Panc1 (cell line): ENCODE results near the gene LMBR1L. TPM values are rescaled to one million over a fixed set of nuclear protein-coding genes. Genes with fewer than 3 reads are reported as not detected.

Source experiments
- ATAC-seq: fragments of 200-7000 bp; cut with Tn5 transposase; 2 replicates; pipeline ENCODE4 v1.9.1; 2020; ENCODE audit warnings: mild to moderate bottlenecking, moderate library complexity
- BruUV-seq: library from RNA; stranded (reverse); fragments of 400-500 nt; replicated peaks from 2 replicates; lab custom pipeline; 2021; lab: Mats Ljungman, UMichigan
- CTCF ChIA-PET: fragments of 300-600 bp; sonication (Branson Sonifier 250); formaldehyde crosslinking; loops from one replicate; lab custom pipeline; 2022; ENCODE audit warnings: antibody characterized with exemption; lab: Charles Lee
- POLR2A ChIA-PET: fragments of 300-600 bp; sonication (Branson Sonifier 250); formaldehyde crosslinking; loops from one replicate; lab custom pipeline; 2022; ENCODE audit warnings: antibody characterized with exemption; lab: Charles Lee
- DNase-seq: peaks from one replicate; pipeline ENCODE4 v3.0.0-alpha.2; 2010; ENCODE audit warnings: low read depth, low spot score
- H3K27ac ChIP-seq: 2 replicates; pipeline ENCODE4 v1.5.1; 2011; ENCODE audit warnings: mild to moderate bottlenecking, low read length, inconsistent platforms
- H3K27me3 ChIP-seq: fragments of 200-500 bp; sonication (Bioruptor generic); 2 replicates; pipeline ENCODE4 v1.6.0; 2014; ENCODE audit warnings: low read length, inconsistent platforms; ENCODE audit not compliant: control insufficient read depth, insufficient read depth
- H3K36me3 ChIP-seq: fragments of 200-500 bp; sonication (Bioruptor generic); 2 replicates; pipeline ENCODE4 v1.5.1; 2014; ENCODE audit warnings: inconsistent platforms, mild to moderate bottlenecking, low read length, moderate library complexity; ENCODE audit not compliant: control insufficient read depth, insufficient read depth
- H3K4me1 ChIP-seq: 2 replicates; pipeline ENCODE4 v1.5.1; 2011; ENCODE audit warnings: inconsistent platforms, mild to moderate bottlenecking, low read length, moderate library complexity; ENCODE audit not compliant: control insufficient read depth, insufficient read depth
- H3K4me3 ChIP-seq, 2 experiments: 2 replicates each; pipeline ENCODE4 v1.5.1; 2011 to 2012; ENCODE audit warnings: low read depth in 2 of 2, low read length in 2 of 2, mild to moderate bottlenecking in 2 of 2, inconsistent platforms in 1 of 2, moderate library complexity in 1 of 2
- H3K9me3 ChIP-seq: fragments of 200-500 bp; sonication (Bioruptor generic); 2 replicates; pipeline ENCODE4 v1.5.1; 2014; ENCODE audit warnings: low read depth, mild to moderate bottlenecking, inconsistent platforms, low read length, moderate library complexity; ENCODE audit not compliant: control insufficient read depth, insufficient read depth
- POLR2AphosphoS5 ChIP-seq: IDR thresholded peaks from 2 replicates; pipeline ENCODE4 v1.6.1; 2012; ENCODE audit warnings: mild to moderate bottlenecking, low read depth, low read length, moderate library complexity
- SIN3A ChIP-seq: IDR thresholded peaks from 2 replicates; pipeline ENCODE4 v1.6.1; 2012; ENCODE audit warnings: low read depth, mild to moderate bottlenecking, low read length, moderate library complexity, borderline replicate concordance; ENCODE audit not compliant: insufficient read depth
- TCF7L2 ChIP-seq: IDR thresholded peaks from 2 replicates; pipeline ENCODE4 v1.6.1; 2011; ENCODE audit warnings: mild to moderate bottlenecking, low read depth, low read length, inconsistent platforms
- in situ Hi-C: cut with HindIII; loops from 2 replicates; pipeline ENCODE4 v1.10.0; 2016; ENCODE audit warnings: low sequenced_read_pairs, low pct_unique_long_range_greater_than_20kb
- intact Hi-C: fragments of 100-400 bp; cut with micrococcal nuclease; formaldehyde crosslinking; loops from one replicate; pipeline ENCODE4 v1.10.0; 2022; ENCODE audit not compliant: unreplicated experiment
- total RNA-seq: library from RNA; stranded (reverse); gene quantifications from one replicate; pipeline ENCODE4 v1.2.1, GENCODE V29; 2021; ENCODE audit not compliant: unreplicated experiment
- TF ChIP-seq, protein P1 (sequence below): fragments of 450-650 bp; IDR thresholded peaks from 2 replicates; pipeline ENCODE4 v1.5.1; 2017; ENCODE audit warnings: mild to moderate bottlenecking
- TF ChIP-seq, protein P2 (sequence below), 2 experiments: IDR thresholded peaks; 2 replicates each; pipeline ENCODE4 v1.6.1; 2011 to 2012; ENCODE audit warnings: low read depth in 2 of 2, control low read depth in 1 of 2, low read length in 1 of 2, mild to moderate bottlenecking in 1 of 2, moderate library complexity in 1 of 2; ENCODE audit not compliant: insufficient read depth in 1 of 2

The LMBR1L gene
- total RNA-seq, 1 experiment from 2014 or later, result 34.4 TPM

DNA sequence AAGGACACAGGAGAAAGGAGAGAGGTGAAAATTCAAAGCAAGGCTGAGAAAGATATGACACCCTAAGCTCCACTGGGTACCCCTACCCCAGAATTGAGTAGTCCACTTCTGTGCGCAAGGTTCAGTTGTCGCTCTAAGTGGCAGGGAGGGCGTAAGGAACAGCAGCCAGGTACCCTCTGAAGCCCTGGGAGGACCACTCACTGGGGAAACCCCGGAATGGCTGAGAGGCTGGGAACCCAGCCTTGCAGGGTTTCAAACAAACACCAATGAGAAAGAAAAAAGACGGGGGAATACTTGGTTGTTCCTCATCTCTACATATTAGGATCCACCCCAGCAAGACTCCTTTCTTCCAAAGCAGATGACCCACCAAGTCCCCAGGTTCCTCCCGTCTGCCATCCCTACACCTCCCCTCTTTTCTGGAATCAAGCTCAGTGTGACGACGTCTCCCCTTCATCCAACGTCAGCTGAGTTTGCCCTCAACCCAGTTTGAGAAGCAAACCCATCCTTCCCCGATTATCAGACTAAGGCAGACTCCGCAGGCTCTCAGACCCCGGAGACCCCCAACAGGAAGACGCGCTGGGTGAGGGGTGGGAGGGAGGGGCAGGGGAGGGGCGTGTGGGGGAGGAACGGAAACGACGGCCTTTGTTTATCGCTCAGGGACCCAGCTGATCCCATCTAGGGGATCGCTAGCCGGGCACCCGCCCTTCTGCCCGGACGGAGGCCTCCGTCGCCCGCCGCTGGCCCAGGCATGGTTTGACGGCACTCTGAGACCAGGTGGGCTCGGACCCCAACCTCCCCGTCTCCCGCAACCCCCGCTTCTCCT lies 795 bp downstream of the LMBR1L start:
- no peak for DNase-seq
- H3K4me1 ChIP-seq, result peaks cover 14% of the 10 kb centered on the region
- peak; percentile 18; the same call in 1 of the 2 replicates for ATAC-seq
- H3K36me3 ChIP-seq, result no peaks in the 10 kb centered on the region; the same call in 1 of the 2 replicates
- H3K4me3 ChIP-seq, result peak overlapping the region; percentile 92
- intact Hi-C loops, result no loop called here
- H3K27ac ChIP-seq, result peak overlapping the region; percentile 80
- no peaks in the 10 kb centered on the region for H3K9me3 ChIP-seq
- H3K27me3 ChIP-seq, result no peaks in the 10 kb centered on the region
- ChIA-PET CTCF (interaction anchor here (0.6 to 1.4 kb wide), 4 partner anchors 11 to 46 kb away, joined by 3 to 9 read pairs (median 3); no protein-coding TSS in a partner anchor), POLR2A (interaction anchor here (0.6 to 0.8 kb wide), 2 partner anchors 21 to 74 kb away, joined by 3 to 6 read pairs; partner anchors contain the start of gene TUBA1B)
- TF ChIP-seq, protein P1, sequence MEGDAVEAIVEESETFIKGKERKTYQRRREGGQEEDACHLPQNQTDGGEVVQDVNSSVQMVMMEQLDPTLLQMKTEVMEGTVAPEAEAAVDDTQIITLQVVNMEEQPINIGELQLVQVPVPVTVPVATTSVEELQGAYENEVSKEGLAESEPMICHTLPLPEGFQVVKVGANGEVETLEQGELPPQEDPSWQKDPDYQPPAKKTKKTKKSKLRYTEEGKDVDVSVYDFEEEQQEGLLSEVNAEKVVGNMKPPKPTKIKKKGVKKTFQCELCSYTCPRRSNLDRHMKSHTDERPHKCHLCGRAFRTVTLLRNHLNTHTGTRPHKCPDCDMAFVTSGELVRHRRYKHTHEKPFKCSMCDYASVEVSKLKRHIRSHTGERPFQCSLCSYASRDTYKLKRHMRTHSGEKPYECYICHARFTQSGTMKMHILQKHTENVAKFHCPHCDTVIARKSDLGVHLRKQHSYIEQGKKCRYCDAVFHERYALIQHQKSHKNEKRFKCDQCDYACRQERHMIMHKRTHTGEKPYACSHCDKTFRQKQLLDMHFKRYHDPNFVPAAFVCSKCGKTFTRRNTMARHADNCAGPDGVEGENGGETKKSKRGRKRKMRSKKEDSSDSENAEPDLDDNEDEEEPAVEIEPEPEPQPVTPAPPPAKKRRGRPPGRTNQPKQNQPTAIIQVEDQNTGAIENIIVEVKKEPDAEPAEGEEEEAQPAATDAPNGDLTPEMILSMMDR, result no peak
- no peak for TF ChIP-seq TCF7L2
- TF ChIP-seq, protein P2, sequence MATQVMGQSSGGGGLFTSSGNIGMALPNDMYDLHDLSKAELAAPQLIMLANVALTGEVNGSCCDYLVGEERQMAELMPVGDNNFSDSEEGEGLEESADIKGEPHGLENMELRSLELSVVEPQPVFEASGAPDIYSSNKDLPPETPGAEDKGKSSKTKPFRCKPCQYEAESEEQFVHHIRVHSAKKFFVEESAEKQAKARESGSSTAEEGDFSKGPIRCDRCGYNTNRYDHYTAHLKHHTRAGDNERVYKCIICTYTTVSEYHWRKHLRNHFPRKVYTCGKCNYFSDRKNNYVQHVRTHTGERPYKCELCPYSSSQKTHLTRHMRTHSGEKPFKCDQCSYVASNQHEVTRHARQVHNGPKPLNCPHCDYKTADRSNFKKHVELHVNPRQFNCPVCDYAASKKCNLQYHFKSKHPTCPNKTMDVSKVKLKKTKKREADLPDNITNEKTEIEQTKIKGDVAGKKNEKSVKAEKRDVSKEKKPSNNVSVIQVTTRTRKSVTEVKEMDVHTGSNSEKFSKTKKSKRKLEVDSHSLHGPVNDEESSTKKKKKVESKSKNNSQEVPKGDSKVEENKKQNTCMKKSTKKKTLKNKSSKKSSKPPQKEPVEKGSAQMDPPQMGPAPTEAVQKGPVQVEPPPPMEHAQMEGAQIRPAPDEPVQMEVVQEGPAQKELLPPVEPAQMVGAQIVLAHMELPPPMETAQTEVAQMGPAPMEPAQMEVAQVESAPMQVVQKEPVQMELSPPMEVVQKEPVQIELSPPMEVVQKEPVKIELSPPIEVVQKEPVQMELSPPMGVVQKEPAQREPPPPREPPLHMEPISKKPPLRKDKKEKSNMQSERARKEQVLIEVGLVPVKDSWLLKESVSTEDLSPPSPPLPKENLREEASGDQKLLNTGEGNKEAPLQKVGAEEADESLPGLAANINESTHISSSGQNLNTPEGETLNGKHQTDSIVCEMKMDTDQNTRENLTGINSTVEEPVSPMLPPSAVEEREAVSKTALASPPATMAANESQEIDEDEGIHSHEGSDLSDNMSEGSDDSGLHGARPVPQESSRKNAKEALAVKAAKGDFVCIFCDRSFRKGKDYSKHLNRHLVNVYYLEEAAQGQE (IDR thresholded peaks at IDR 0.05; ENCODE audit: insufficient read depth in 1 of 2, low read depth in 2 of 2, low read length in 1 of 2), result no peak
- no peak for TF ChIP-seq SIN3A
- TF ChIP-seq POLR2AphosphoS5, result no peak
- BruUV-seq, result no TSS peak
- in situ Hi-C loops, result no loop called here

DNA sequence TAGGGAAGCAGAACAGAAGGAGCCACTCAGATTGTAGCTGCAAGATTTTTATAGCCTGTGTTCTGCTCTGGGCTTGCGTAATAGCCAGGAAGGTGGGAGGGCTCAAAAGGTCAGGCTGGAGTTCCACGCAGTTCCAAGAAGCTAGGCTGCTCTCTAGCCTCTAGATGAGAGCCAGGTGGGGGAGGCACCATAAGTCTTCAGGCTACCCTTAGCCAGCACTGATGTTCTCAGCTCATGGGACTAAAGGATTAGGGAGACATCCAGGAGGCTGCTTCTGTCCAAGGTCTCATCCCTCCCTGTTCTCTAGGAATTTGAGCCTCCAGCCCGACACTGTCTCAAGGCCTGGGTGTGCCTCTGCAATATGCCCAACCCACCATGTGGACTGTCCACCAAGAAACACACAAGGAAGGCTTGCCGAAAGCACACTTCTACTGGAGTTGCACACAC lies 1.7 kb downstream of the LMBR1L start:
- no peaks in the 10 kb centered on the region for H3K9me3 ChIP-seq
- ChIA-PET POLR2A (interaction anchor here (0.5 to 0.6 kb wide), 2 partner anchors 31 to 75 kb away, joined by 4 to 6 read pairs; no protein-coding TSS in a partner anchor), CTCF (no interaction called here)
- BruUV-seq, result TSS peak; percentile 64
- intact Hi-C loops, result no loop called here
- peaks cover 14% of the 10 kb centered on the region for H3K4me1 ChIP-seq
- TF ChIP-seq TCF7L2, result no peak
- TF ChIP-seq, protein P2 (IDR thresholded peaks at IDR 0.05; ENCODE audit: insufficient read depth in 1 of 2, low read depth in 2 of 2, low read length in 1 of 2), result no peak
- no peak for TF ChIP-seq SIN3A
- TF ChIP-seq, protein P1, result no peak
- TF ChIP-seq POLR2AphosphoS5, result no peak
- ATAC-seq, result no peak
- no peaks in the 10 kb centered on the region; the same call in 1 of the 2 replicates for H3K36me3 ChIP-seq
- H3K27me3 ChIP-seq, result no peaks in the 10 kb centered on the region
- peak overlapping the region; percentile 74; the same call in 1 of the 2 replicates for H3K27ac ChIP-seq
- H3K4me3 ChIP-seq, result peak overlapping the region; percentile 92; a peak in 3 of 4 replicates
- in situ Hi-C loops, result no loop called here
- DNase-seq, result no peak
